ENCODE measurements around the gene NEU4.

DNA sequence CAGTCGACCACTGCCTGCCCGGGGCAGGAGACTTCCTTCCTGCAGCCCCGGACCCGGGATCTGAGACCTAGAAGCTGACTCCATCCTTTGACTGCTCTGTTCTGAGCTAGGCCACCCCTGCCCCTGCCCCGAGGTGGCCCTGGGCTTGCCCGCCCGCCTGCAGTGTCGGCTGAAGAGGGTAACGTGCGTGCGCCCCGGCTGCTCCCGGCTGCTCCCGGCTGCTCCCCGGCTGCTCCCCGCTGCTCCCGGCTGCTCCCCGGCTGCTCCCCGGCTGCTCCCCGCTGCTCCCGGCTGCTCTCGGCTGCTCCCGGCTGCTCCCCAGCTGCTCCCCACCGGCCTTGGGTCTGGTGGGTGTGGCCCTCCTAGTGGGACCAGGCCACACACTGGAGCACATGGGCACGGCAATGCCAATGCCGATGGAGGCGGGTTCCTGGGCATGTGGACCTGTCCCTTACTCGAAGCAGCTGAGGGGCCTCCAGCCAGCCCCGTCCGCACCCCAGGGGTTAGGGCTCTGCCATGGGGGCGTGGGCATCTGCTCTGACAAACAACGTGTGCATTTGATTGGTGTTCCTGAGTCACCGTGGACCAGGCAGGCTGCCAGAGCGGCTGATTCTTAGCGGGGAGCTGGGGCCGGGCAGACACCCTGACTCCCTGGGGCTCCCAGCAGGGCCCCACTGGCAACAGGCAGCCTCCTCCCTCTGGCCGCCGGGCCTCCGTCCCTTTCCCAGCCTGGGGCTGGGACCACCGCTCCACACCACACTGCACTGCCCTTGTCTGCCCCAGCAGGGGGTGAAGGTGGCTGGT is 34.4 kb upstream of the NEU4 start:
- TF ChIP-seq, protein P1, sequence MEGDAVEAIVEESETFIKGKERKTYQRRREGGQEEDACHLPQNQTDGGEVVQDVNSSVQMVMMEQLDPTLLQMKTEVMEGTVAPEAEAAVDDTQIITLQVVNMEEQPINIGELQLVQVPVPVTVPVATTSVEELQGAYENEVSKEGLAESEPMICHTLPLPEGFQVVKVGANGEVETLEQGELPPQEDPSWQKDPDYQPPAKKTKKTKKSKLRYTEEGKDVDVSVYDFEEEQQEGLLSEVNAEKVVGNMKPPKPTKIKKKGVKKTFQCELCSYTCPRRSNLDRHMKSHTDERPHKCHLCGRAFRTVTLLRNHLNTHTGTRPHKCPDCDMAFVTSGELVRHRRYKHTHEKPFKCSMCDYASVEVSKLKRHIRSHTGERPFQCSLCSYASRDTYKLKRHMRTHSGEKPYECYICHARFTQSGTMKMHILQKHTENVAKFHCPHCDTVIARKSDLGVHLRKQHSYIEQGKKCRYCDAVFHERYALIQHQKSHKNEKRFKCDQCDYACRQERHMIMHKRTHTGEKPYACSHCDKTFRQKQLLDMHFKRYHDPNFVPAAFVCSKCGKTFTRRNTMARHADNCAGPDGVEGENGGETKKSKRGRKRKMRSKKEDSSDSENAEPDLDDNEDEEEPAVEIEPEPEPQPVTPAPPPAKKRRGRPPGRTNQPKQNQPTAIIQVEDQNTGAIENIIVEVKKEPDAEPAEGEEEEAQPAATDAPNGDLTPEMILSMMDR (IDR thresholded peaks at IDR 0.05), result no peak
- no peak for TF ChIP-seq POLR2AphosphoS5 (IDR thresholded peaks at IDR 0.05; ENCODE audit: low read depth, low read length)
- no peak for TF ChIP-seq TCF7L2 (IDR thresholded peaks at IDR 0.05; ENCODE audit: low read depth, low read length)
- TF ChIP-seq REST (IDR thresholded peaks at IDR 0.05; ENCODE audit: insufficient read depth in 1 of 2, low read depth in 2 of 2, low read length in 1 of 2), result no peak

All from Panc1 (cell line).